Measurements from ENCODE around the gene SLC12A2.

SLC12A2 gene

GRCh38 chr5:128174951-128175350, 91.4 kb downstream of the SLC12A2 start:
- DNase-seq, result no peak

DNA sequence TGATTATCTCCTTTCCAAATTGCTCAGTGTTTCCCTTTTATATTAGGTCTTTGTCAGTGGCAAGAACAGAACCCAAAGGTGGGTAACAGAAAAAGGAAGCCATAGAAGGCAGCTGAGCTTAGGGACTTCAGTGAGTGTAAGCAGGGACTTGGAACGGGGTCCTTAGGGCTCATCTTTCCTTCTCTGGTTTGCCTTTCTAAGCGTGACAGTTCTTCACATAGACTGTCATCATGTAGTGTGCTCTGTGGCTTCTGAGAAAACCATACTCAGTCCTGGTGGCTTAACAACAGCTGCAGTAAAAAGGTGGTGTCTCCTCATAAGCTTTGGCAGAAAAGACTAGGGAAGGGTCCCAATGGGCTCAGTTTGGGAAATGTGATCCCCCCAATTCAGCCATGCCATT, 108.8 kb downstream of the SLC12A2 start:
- no peak for DNase-seq

- no peak for DNase-seq
These were observed 110.3 kb downstream of the SLC12A2 start for GRCh38 chr5:128193665-128194390.

DNA sequence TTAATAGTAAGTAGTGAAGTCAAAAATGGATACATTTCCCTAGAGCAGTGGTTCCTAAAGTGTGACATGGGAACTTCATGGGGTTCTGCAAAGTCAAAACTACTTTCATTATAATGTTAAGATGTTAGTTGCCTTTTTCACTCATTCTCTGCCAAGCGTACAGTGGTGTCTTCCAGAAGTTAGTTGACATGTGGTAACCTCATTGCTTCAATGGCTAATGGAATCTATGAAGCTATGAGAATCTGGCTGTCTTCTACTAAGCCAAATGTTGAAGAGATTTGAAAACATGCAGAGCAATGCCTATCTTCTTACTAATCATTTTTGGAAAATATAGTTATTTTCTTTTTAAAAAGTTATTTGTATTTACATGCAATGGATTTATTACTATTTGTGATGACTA, 111.8 kb downstream of the SLC12A2 start:
- DNase-seq, result no peak

DNA sequence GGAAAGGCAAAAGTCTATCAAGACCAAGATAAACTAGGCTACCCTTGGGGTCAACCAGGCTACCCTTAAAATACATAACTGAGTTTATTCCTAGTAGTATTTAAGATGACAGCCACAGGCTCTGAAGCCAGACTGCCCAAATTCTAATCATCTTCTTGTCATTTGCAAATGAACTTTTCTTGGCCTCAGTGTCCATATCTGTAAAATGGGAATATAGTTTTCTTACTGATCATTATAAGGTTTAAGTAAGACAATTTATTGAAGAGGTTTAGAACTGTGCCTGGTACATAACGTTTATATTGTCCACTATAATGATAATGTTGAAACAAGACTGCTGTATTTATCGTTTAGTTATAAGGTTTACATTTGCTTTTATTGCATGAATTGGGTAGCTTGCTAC, 112.5 kb downstream of the SLC12A2 start:
- DNase-seq, result no peak

- DNase-seq, result no peak
These were observed 113.2 kb downstream of the SLC12A2 start for GRCh38 chr5:128196791-128197190.

GRCh38 chr5:128197896-128198522, 114.4 kb downstream of the SLC12A2 start:
- peak; percentile 9 for DNase-seq

DNA sequence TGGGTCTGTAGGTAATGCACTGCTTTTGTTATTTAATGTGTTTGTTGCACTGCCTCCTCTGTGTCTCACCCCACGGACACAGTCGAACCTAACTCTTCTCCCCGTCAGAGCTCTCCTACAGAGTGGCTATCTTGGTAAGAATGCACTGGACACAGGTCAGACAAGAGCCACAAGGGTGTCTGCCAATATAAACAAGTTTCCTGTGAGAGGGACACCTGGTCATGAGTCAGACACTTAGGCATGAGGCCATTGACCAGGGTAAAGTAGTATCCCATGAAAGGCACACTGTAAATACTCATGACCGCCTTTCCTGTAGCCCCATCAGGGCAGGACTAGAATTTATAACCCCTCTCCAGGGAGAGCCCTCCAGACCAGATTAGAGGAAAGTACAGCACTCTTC, 115.5 kb downstream of the SLC12A2 start:
- DNase-seq, result no peak

DNA sequence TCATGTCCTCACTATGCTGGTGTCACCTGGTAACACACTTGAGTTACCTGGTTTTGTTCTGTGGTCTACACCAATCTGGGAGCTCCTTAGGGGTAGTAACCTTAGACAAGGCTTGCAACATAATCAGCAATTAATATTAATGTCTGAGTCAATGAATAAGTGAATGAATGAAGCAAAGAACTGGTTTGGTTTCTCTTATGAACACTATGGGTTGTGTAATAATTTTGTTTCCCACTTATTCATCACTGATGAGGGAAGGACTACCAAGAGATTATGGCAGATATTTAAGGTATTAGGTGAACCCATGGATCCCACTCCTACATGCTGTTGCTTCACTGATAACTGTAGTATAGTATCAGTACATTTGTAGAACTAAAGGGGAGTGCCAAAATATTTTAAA, 116.0 kb downstream of the SLC12A2 start:
- DNase-seq, result no peak

GRCh38 chr5:128201065-128201926, 117.7 kb downstream of the SLC12A2 start:
- peak; percentile 34 for DNase-seq

GRCh38 chr5:128202320-128202719, 118.8 kb downstream of the SLC12A2 start:
- DNase-seq, result no peak

GRCh38 chr5:128208436-128208835, 124.9 kb downstream of the SLC12A2 start:
- no peak for DNase-seq

GRCh38 chr5:128212191-128212806, 128.7 kb downstream of the SLC12A2 start:
- no peak for DNase-seq

GRCh38 chr5:128213340-128213739, 129.8 kb downstream of the SLC12A2 start:
- DNase-seq, result peak; percentile 49

GRCh38 chr5:128213833-128214232, 130.3 kb downstream of the SLC12A2 start:
- no peak for DNase-seq

DNA sequence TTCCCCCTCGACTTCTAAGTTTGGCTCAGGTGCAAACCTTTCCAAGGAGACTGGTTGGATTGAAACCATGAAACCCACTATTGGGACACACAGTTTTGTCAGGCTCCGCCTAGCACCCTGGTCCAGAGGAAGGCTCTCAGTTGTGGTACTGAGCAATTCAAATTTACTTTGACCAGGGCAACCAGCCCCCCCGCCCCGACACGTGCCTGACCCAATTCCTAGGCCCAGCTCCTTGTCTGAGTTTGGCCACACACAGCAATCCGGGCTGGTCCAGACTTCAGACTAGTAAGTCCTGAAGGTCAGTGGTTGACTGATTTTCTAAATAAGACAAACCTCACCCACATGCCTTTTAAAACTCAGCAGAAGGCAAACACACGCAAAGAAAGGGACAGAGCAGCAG, 132.7 kb downstream of the SLC12A2 start:
- no peak for DNase-seq

GRCh38 chr5:128216860-128217531, 133.4 kb downstream of the SLC12A2 start:
- no peak for DNase-seq

- DNase-seq, result no peak
These were observed 137.3 kb downstream of the SLC12A2 start for GRCh38 chr5:128220841-128221240.

- no peak for DNase-seq
These were observed 140.8 kb downstream of the SLC12A2 start for GRCh38 chr5:128224336-128224735.

DNA sequence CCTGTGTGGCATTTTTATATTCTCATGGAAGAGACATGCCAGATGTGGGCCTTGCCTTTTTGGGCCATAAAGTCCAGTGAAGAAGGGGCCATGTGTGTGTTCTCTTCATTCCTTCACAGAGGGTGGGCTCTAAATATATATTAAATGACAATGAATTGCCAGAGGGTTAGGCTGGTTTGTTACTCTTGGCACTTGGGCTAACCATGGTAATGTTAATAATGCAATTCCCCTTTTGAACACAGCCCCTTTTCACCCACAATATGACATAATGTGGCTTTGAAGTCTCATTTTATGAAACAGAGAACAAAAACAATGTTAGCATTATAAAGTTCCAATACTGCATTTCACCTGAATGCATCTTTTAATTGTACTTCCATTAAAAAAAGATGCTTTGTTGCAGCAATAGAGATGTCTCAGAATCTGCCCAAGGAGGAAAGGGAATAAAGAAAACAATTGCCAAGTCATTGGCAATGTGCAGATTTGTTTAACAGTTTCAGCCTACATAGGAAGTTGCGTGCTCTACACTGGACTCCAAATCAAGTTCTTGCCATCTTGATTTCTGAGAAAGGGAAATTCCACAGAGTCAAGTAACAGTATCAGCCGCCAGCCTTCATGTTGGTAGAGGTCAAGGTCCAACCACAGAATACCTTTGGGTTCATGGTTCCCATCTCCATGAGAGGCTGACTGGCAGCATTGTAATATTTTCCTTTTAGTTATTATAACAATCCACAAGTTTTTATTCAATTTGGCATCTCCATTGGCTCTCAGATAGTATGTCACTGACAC, 141.9 kb downstream of the SLC12A2 start:
- no peak for DNase-seq

DNA sequence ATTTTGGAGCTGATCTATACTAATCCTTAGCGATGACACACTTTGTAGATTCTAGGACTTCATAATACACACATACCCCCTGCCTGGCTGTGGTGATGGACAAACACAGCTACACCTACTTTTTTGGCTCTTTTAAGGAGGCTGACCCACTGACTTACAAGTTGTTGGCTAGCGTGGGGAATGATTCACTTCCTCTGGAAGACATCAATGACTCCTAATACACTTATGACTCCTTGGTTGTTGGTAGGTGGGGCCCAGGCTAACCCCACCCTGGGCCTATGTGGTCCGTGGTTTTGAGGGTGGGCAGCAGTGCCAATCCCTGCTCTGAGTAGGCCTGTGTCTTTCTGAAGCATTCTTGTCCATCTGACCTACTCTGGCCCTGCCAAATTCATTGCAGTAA, 144.4 kb downstream of the SLC12A2 start:
- no peak for DNase-seq

GRCh38 chr5:128228521-128228920, 145.0 kb downstream of the SLC12A2 start:
- peak; percentile 5 for DNase-seq
